ENCODE data around the gene JPH3. TPM values are rescaled to one million over a fixed set of nuclear protein-coding genes. Genes with fewer than 3 reads are reported as not detected.
A peak's percentile ranks its signal among the peaks of the same experiment; 100 is the strongest.

The JPH3 gene
- total RNA-seq, 1 donor from 2014 or later: not detected

DNA sequence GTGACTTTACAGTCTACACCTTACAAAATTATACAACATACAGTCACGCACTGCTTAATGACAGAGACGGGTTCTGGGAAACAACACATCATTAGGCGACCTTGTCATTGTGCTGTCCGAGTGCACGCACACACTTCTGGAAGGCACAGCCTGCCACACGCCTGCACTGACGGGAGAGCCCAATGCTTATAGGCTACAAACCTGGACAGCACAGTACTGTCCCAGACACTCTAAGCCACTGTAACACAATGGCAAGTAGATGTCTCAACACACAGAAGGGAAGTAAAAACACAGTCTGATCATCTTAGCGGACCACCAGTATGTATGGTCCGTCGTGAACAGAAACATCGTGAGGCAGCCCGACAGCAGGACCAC lies 133.7 kb downstream of the JPH3 start:
- H3K9me3 Mint-ChIP-seq: no peaks in the 10 kb centered on the region
- H3K4me1 Mint-ChIP-seq (ENCODE audit: low read depth): peaks cover 11% of the 10 kb centered on the region

DNA sequence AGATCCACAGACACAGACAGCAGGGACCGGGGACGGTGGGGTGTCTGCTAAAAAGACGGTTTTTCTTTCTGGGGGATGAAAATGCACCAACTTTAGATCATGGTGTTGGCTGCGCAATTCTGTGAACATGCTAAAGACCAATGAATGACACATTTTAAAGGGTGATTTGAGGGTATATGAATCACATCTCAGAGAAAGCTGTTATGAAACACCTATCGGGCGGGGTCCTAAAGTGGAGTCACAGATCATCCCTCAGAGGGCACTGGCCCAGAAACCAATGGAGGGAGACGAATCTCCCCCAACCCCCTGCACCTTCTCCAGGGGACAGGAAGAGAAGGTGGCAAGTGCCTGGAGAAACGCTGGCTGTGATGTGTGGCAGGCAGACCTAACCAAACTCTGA lies 137.5 kb downstream of the JPH3 start:
- H3K4me3 Mint-ChIP-seq: no peak overlapping the region
- no peak for DNase-seq (ENCODE audit: low spot score)
- peaks cover 3% of the 10 kb centered on the region for H3K4me1 Mint-ChIP-seq (ENCODE audit: low read depth)
- no peaks in the 10 kb centered on the region for H3K9me3 Mint-ChIP-seq
- peaks cover 16% of the 10 kb centered on the region for H3K36me3 Mint-ChIP-seq (ENCODE audit: low read depth)
- H3K27me3 Mint-ChIP-seq (ENCODE audit: insufficient read depth): no peaks in the 10 kb centered on the region
- H3K27ac Mint-ChIP-seq: no peak overlapping the region
- intact Hi-C loops (cut with micrococcal nuclease): no loop called here

More for the DNA sequence above, 133.7 kb downstream of the JPH3 start:
- DNase-seq (ENCODE audit: low spot score): no peak
- Mint-ChIP-seq H3K27me3 (ENCODE audit: insufficient read depth) (no peaks in the 10 kb centered on the region), H3K4me3 (no peak overlapping the region), H3K27ac (no peak overlapping the region), H3K36me3 (ENCODE audit: low read depth) (peaks cover 6% of the 10 kb centered on the region)
- intact Hi-C loops (cut with micrococcal nuclease): no loop called here

DNA sequence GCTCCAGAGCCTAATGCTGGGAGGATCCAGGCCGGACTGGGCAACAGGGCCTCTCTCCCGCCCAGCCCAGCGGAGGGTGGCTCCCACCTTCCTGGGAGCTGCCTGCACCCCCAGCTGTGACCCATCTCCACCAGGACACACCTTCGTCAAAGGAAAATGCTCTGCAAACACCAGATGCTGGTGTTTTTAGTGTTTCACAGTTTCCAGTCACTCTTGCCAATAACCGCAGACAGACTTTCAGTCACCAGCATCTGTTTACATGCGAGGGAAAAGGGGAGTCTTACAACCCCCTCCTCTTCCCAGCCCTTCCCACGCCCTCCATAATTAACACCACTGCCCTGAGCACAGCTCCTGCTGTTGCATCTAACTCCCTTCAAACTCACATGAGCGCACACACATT lies 138.1 kb downstream of the JPH3 start:
- no peak overlapping the region for H3K4me3 Mint-ChIP-seq
- peak overlapping the region; percentile 1 for H3K27ac Mint-ChIP-seq
- H3K4me1 Mint-ChIP-seq (ENCODE audit: low read depth): peaks cover 3% of the 10 kb centered on the region
- H3K36me3 Mint-ChIP-seq (ENCODE audit: low read depth): peaks cover 19% of the 10 kb centered on the region
- no peaks in the 10 kb centered on the region for H3K9me3 Mint-ChIP-seq
- intact Hi-C loops (cut with micrococcal nuclease): no loop called here
- H3K27me3 Mint-ChIP-seq (ENCODE audit: insufficient read depth): no peaks in the 10 kb centered on the region
- no peak for DNase-seq (ENCODE audit: low spot score)

DNA sequence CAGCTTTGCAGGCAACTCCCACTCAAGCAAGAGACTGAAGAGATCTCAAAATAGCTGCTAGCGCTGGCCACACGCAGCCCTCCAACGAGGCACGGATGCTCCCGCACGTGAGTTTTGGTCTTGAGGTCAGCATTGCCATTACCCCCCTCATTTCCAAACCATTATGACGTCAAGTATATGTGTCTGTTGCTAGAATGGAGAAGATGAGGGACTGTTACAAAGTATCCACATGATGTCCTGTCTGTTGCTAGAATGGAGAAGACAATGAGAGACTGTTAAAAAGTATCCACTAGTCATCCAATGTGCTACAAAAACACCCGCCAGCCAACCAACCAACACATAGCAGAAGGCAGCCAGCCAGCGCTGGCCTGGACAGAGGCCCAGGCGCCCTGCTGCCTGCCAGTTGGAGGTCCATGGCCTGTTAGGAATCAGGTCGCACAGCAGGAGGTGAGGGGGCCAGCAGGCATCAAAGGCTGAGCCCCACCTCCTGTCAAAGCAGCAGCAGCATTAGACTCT lies 138.7 kb downstream of the JPH3 start:
- no peak for DNase-seq (ENCODE audit: low spot score)
- Mint-ChIP-seq H3K4me1 (ENCODE audit: low read depth) (peaks cover 3% of the 10 kb centered on the region), H3K9me3 (no peaks in the 10 kb centered on the region), H3K4me3 (no peak overlapping the region), H3K36me3 (ENCODE audit: low read depth) (peaks cover 21% of the 10 kb centered on the region), H3K27me3 (ENCODE audit: insufficient read depth) (no peaks in the 10 kb centered on the region), H3K27ac (peak overlapping the region; percentile 1)
- intact Hi-C loops (cut with micrococcal nuclease): no loop called here

DNA sequence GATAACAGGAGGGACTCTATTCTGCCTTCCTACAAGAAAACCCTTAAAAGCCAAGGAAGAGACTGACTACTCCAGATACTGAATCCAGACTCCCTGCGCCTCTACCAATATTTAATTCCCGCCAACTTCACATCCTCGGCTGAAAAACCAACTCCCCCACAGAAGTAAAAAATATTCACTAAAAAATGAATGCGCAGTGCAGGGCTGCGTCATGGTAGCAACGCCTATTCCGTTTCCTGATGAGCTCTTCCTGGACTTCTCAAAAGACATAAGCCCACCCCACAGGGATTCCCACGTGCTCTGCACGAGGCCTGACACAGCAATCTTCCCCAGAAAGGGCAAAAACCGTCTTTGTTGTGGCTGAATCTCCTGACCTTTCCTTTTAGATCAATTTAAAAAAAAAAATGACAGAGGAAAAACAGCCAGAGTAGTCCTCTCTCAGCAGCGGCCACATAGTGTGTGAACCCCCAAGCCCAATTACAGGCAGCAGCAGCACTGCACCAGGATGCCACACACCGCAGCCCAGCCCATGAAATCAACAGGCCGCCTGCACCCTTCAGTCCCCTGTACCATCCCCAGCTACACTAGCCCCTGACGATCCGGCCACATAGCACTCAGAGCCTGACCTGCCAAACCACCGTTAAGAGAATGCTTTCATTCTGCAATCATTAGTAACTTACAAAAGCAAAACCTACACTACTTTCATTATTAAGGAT lies 139.6 kb downstream of the JPH3 start:
- no peaks in the 10 kb centered on the region for H3K9me3 Mint-ChIP-seq

DNA sequence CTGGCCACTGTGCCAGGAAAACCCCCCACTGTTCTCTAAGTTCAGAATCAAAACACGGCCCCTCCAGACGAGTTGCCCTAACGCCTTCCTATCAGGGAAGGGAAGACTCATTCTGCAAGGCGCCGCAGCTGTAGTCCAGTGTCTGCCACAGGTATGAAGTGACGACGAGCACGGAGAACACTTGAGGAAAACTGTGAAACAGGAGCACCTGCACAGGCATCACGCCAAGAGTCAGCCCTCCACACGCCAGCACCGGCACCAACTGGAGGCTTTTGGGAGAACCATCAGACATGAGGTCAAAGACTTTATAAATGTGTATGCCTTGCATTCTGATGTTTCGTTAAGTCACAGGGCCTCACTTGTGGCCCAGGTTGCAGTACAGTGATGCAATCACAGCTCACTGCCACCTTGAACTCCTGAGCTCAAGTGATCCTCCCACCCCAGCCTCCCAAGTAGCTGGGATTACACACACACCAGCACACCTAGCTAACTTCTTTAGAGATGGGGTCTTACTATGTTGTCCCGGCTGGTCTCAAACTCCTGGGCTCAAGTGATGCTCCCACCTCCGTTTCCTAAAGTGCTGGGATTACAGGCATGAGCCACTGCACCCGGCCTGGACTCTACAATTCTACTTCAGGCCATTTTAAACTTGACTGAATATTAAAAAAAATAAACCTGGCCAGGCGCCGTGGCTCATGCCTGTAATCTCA lies 140.6 kb downstream of the JPH3 start:
- H3K4me3 Mint-ChIP-seq: no peak overlapping the region
- no peak for DNase-seq (ENCODE audit: low spot score)
- peaks cover 26% of the 10 kb centered on the region for H3K36me3 Mint-ChIP-seq (ENCODE audit: low read depth)
- intact Hi-C loops (cut with micrococcal nuclease): no loop called here
- no peaks in the 10 kb centered on the region for H3K9me3 Mint-ChIP-seq
- H3K27ac Mint-ChIP-seq: no peak overlapping the region
- H3K4me1 Mint-ChIP-seq (ENCODE audit: low read depth): peaks cover 3% of the 10 kb centered on the region
- H3K27me3 Mint-ChIP-seq (ENCODE audit: insufficient read depth): no peaks in the 10 kb centered on the region

More for the DNA sequence above, 139.6 kb downstream of the JPH3 start:
- intact Hi-C loops (cut with micrococcal nuclease): no loop called here
- Mint-ChIP-seq H3K4me3 (no peak overlapping the region), H3K4me1 (ENCODE audit: low read depth) (peaks cover 3% of the 10 kb centered on the region), H3K36me3 (ENCODE audit: low read depth) (peaks cover 25% of the 10 kb centered on the region), H3K27ac (no peak overlapping the region), H3K27me3 (ENCODE audit: insufficient read depth) (no peaks in the 10 kb centered on the region)
- no peak for DNase-seq (ENCODE audit: low spot score)

DNA sequence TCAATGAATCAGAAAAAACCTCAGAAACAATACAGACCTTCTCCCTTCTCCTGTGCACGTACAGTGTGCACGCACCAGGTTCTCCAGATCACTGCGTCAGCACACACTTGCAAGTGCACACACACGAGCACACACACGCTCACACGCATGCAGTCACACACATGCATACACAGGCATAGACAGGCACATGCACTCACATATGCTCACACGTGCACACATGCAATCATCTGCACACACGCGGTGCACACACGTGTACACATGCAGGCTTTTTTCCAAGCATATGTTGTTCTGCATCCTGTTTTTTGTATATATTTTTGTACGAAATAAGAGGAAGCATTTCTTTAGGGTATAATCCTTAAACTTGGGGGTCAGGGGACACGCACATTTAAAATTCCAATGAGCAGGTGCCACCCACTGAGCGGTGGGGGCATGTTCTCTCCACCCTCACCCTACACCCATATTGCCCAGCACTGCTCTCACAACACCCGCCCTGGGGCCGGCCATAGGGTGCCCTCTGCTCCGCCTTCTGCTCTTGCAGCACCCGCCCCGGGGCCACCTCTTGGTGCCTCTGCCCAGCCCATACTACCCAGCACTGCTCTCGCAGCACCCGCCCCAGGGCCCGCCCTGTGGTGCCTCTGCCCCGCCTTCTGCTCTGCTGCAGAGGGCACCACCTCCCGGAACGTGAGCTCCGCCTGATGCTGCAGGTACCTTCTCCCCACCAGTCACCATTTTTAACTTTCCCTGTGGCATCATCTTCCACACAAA lies 142.6 kb downstream of the JPH3 start:
- H3K27me3 Mint-ChIP-seq (ENCODE audit: insufficient read depth): no peaks in the 10 kb centered on the region
- peaks cover 3% of the 10 kb centered on the region for H3K4me1 Mint-ChIP-seq (ENCODE audit: low read depth)
- no peak for DNase-seq (ENCODE audit: low spot score)
- peaks cover 30% of the 10 kb centered on the region for H3K36me3 Mint-ChIP-seq (ENCODE audit: low read depth)
- intact Hi-C loops (cut with micrococcal nuclease): no loop called here
- no peaks in the 10 kb centered on the region for H3K9me3 Mint-ChIP-seq
- no peak overlapping the region for H3K4me3 Mint-ChIP-seq
- H3K27ac Mint-ChIP-seq: no peak overlapping the region

DNA sequence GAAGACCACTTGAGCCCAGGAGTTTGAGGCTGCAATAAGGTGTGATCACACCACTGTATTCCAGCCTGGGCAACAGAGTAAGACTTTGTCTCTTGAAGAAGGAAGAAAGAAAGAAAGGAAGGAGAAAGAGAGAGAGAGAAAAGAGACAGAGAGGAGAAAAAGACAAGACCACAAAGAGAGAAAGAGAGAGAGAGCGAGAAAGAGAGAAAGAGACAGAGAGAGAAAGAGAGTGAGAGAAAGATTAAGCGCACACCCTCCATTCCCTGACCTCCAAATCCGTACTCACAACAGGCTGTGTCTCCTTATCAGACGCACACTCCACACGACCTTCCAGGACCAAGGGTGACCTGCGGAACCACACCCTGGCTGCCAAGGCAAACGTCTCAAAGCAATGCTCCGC lies 143.9 kb downstream of the JPH3 start:
- intact Hi-C loops (cut with micrococcal nuclease): no loop called here
- no peak overlapping the region for H3K27ac Mint-ChIP-seq
- H3K4me3 Mint-ChIP-seq: no peak overlapping the region
- no peak for DNase-seq (ENCODE audit: low spot score)
- H3K36me3 Mint-ChIP-seq (ENCODE audit: low read depth): peaks cover 39% of the 10 kb centered on the region
- no peaks in the 10 kb centered on the region for H3K9me3 Mint-ChIP-seq
- H3K4me1 Mint-ChIP-seq (ENCODE audit: low read depth): peaks cover 3% of the 10 kb centered on the region
- no peaks in the 10 kb centered on the region for H3K27me3 Mint-ChIP-seq (ENCODE audit: insufficient read depth)

Other genes with a start within 250 kb of the JPH3 start
- gene FBXO31, start 218.7 kb upstream of the JPH3 start, total RNA-seq: 40.7 and 41.3 TPM in 2 replicates
- gene MAP1LC3B, start 210.2 kb upstream of the JPH3 start, total RNA-seq: 39.9 and 40.8 TPM in 2 replicates
- gene ZCCHC14, start 109.5 kb upstream of the JPH3 start, total RNA-seq: 9.9 and 11.0 TPM in 2 replicates
- gene KLHDC4, start 163.5 kb downstream of the JPH3 start, total RNA-seq: 85.6 and 93.7 TPM in 2 replicates

Measured in activated T-helper 1 cell treated with anti-CD3 and anti-CD28 coated beads, Interleukin-12 subunit alpha, Interleukin-12 subunit beta, Interleukin-2, Interleukin-4 antibody, amounts not matched to agents 30 ng/mL and 10 ng/mL and 1 ng/mL, durations not matched to agents 14 hours and 24 hours and 36 hours (primary cell).